WTC11 (cell line): ENCODE measurements around the gene NOX3. TPM values are rescaled to one million over a fixed set of nuclear protein-coding genes. Genes with fewer than 3 reads are reported as not detected.

ENCODE experiments used
- ATAC-seq: fragments of 200-7000 bp; cut with Tn5 transposase; 2 replicates; pipeline ENCODE4 v1.10.0; 2021; ENCODE audit warnings: mild to moderate bottlenecking, moderate library complexity
- CTCF ChIA-PET: fragments of 300-600 bp; sonication (Branson Sonifier 250); formaldehyde crosslinking; loops from one replicate; lab custom pipeline; 2021; ENCODE audit warnings: antibody characterized with exemption; lab: Charles Lee
- POLR2A ChIA-PET: fragments of 350-600 bp; sonication (Branson Sonifier 250); formaldehyde crosslinking; loops from one replicate; lab custom pipeline; 2021; ENCODE audit warnings: antibody characterized with exemption; lab: Charles Lee
- DNase-seq: peaks from one replicate; pipeline ENCODE4 v3.0.0; 2021; ENCODE audit warnings: low spot score
- H3K27ac Mint-ChIP-seq: 2 replicates; pipeline ENCODE4 v1.8.0; 2021; ENCODE audit warnings: mixed read lengths
- H3K27me3 Mint-ChIP-seq: 2 replicates; pipeline ENCODE4 v1.8.0; 2021; ENCODE audit warnings: low read depth, mild to moderate bottlenecking, moderate library complexity, mixed read lengths
- H3K36me3 Mint-ChIP-seq: 2 replicates; pipeline ENCODE4 v1.8.0; 2021; ENCODE audit warnings: mixed read lengths
- H3K4me1 Mint-ChIP-seq: 2 replicates; pipeline ENCODE4 v1.8.0; 2022; ENCODE audit warnings: mixed read lengths
- H3K4me3 Mint-ChIP-seq: 2 replicates; pipeline ENCODE4 v1.8.0; 2021; ENCODE audit warnings: mild to moderate bottlenecking, moderate library complexity, mixed read lengths
- H3K9me3 Mint-ChIP-seq: 2 replicates; pipeline ENCODE4 v1.8.0; 2021; ENCODE audit warnings: mixed read lengths
- ATF6 ChIP-seq: sonication (generic); formaldehyde crosslinking; IDR thresholded peaks from 2 replicates; pipeline ENCODE4 v1.8.1; 2023; ENCODE audit warnings: mild to moderate bottlenecking, missing genetic modification reagents
- CDX4 ChIP-seq: fragments of 250-450 bp; sonication (Bioruptor Pico); IDR thresholded peaks from 2 replicates; pipeline ENCODE4 v1.9.0; 2021; ENCODE audit warnings: moderate library complexity, mild to moderate bottlenecking, inconsistent platforms, borderline replicate concordance
- CREB1 ChIP-seq: sonication (generic); formaldehyde crosslinking; IDR thresholded peaks from 2 replicates; pipeline ENCODE4 v1.8.0; 2023; ENCODE audit warnings: mild to moderate bottlenecking, missing genetic modification reagents
- E2F5 ChIP-seq: sonication (generic); formaldehyde crosslinking; IDR thresholded peaks from 2 replicates; pipeline ENCODE4 v1.8.1; 2022; ENCODE audit warnings: mild to moderate bottlenecking, moderate library complexity, missing genetic modification reagents
- EMX1 ChIP-seq: fragments of 250-450 bp; sonication (Bioruptor Pico); IDR thresholded peaks from 2 replicates; pipeline ENCODE4 v1.8.0; 2021; ENCODE audit warnings: mild to moderate bottlenecking
- FOXK1 ChIP-seq: sonication (generic); formaldehyde crosslinking; IDR thresholded peaks from 2 replicates; pipeline ENCODE4 v1.8.0; 2022; ENCODE audit warnings: mild to moderate bottlenecking, moderate library complexity, missing genetic modification reagents
- GABPB1 ChIP-seq: sonication (generic); formaldehyde crosslinking; IDR thresholded peaks from 2 replicates; pipeline ENCODE4 v1.8.1; 2023; ENCODE audit warnings: mild to moderate bottlenecking, missing genetic modification reagents
- HMGXB4 ChIP-seq: sonication (generic); formaldehyde crosslinking; IDR thresholded peaks from 2 replicates; pipeline ENCODE4 v1.8.1; 2023; ENCODE audit warnings: mild to moderate bottlenecking, moderate library complexity, missing genetic modification reagents
- IRF2 ChIP-seq: sonication (generic); formaldehyde crosslinking; IDR thresholded peaks from 2 replicates; pipeline ENCODE4 v1.8.0; 2022; ENCODE audit warnings: low read depth, missing genetic modification reagents, borderline replicate concordance
- JAZF1 ChIP-seq: fragments of 250-450 bp; sonication (Bioruptor Pico); IDR thresholded peaks from 2 replicates; pipeline ENCODE4 v1.9.0; 2021; ENCODE audit warnings: moderate library complexity, mild to moderate bottlenecking, inconsistent platforms
- NFE2L1 ChIP-seq: sonication (generic); formaldehyde crosslinking; IDR thresholded peaks from 2 replicates; pipeline ENCODE4 v1.8.1; 2023; ENCODE audit warnings: missing genetic modification reagents
- NR2C2 ChIP-seq: sonication (generic); formaldehyde crosslinking; IDR thresholded peaks from 2 replicates; pipeline ENCODE4 v1.8.0; 2022; ENCODE audit warnings: mild to moderate bottlenecking, missing genetic modification reagents
- NR3C1 ChIP-seq: sonication (generic); formaldehyde crosslinking; conservative IDR thresholded peaks from 2 replicates; pipeline ENCODE4 v1.8.1; 2023; ENCODE audit warnings: low read depth, mild to moderate bottlenecking, missing genetic modification reagents
- RELA ChIP-seq: sonication (generic); formaldehyde crosslinking; IDR thresholded peaks from 2 replicates; pipeline ENCODE4 v1.8.1; 2022; ENCODE audit warnings: missing genetic modification reagents, mild to moderate bottlenecking, borderline replicate concordance
- RORB ChIP-seq: fragments of 250-450 bp; sonication (Bioruptor Pico); IDR thresholded peaks from 2 replicates; pipeline ENCODE4 v1.9.0; 2021; ENCODE audit warnings: mild to moderate bottlenecking
- TEAD1 ChIP-seq: sonication (generic); formaldehyde crosslinking; IDR thresholded peaks from 2 replicates; pipeline ENCODE4 v1.8.0; 2022; ENCODE audit warnings: mild to moderate bottlenecking, missing genetic modification reagents
- USF2 ChIP-seq: sonication (generic); formaldehyde crosslinking; IDR thresholded peaks from 2 replicates; pipeline ENCODE4 v1.8.1; 2023; ENCODE audit warnings: mild to moderate bottlenecking, missing genetic modification reagents, moderate library complexity
- ZBTB43 ChIP-seq: sonication (generic); formaldehyde crosslinking; IDR thresholded peaks from 2 replicates; pipeline ENCODE4 v1.8.1; 2023; ENCODE audit warnings: mild to moderate bottlenecking, missing genetic modification reagents
- ZNF423 ChIP-seq: fragments of 250-450 bp; sonication (Bioruptor Pico); IDR thresholded peaks from 2 replicates; pipeline ENCODE4 v2.1.2; 2022; ENCODE audit warnings: mild to moderate bottlenecking, moderate library complexity
- total RNA-seq: library from RNA; stranded (reverse); gene quantifications from 3 replicates; pipeline ENCODE4 v1.2.3, GENCODE V29; 2021

The NOX3 gene
- total RNA-seq, 1 experiment from 2014 or later, result not detected

GRCh38 chr6:155351273-155352129 is 104.1 kb downstream of the NOX3 start:
- Mint-ChIP-seq H3K4me1 (no peaks in the 10 kb centered on the region), H3K36me3 (peaks cover 12% of the 10 kb centered on the region), H3K9me3 (peaks cover 49% of the 10 kb centered on the region), H3K4me3 (no peak overlapping the region), H3K27me3 (no peaks in the 10 kb centered on the region; the same call in 1 of the 2 replicates), H3K27ac (no peak overlapping the region)
- ChIA-PET POLR2A (no interaction called here), CTCF (no interaction called here)
- ATAC-seq (no peak), DNase-seq (no peak)
- TF ChIP-seq TEAD1 (CRISPR knock-in tag) (no peak), HMGXB4 (CRISPR knock-in tag) (no peak)

GRCh38 chr6:155349956-155350355 is 105.7 kb downstream of the NOX3 start:
- Mint-ChIP-seq H3K36me3 (peaks cover 20% of the 10 kb centered on the region), H3K27me3 (no peaks in the 10 kb centered on the region; the same call in 1 of the 2 replicates), H3K27ac (no peak overlapping the region), H3K9me3 (peaks cover 54% of the 10 kb centered on the region), H3K4me1 (no peaks in the 10 kb centered on the region), H3K4me3 (no peak overlapping the region)
- ChIA-PET CTCF (interaction anchor here (1.1 kb wide), 1 partner anchor 59 kb away, joined by 5 read pairs; no protein-coding TSS in a partner anchor), POLR2A (no interaction called here)
- TF ChIP-seq NR2C2 (no peak), E2F5 (no peak), CREB1 (CRISPR knock-in tag) (no peak), NR3C1 (CRISPR knock-in tag) (no peak), EMX1 (no peak), CDX4 (CRISPR knock-in tag) (no peak), HMGXB4 (CRISPR knock-in tag) (no peak), ZBTB43 (CRISPR knock-in tag) (no peak)
- DNase-seq, result no peak
- no peak; the same call in 1 of the 2 replicates for ATAC-seq

- H3K27ac Mint-ChIP-seq, result no peak overlapping the region
- H3K4me3 Mint-ChIP-seq, result no peak overlapping the region
- peaks cover 56% of the 10 kb centered on the region for H3K9me3 Mint-ChIP-seq
- H3K27me3 Mint-ChIP-seq, result no peaks in the 10 kb centered on the region; the same call in 1 of the 2 replicates
- ChIA-PET POLR2A (no interaction called here), CTCF (no interaction called here)
- no peaks in the 10 kb centered on the region for H3K4me1 Mint-ChIP-seq
- H3K36me3 Mint-ChIP-seq, result peaks cover 16% of the 10 kb centered on the region
- no peak for ATAC-seq
- DNase-seq, result no peak
- TF ChIP-seq CDX4 (CRISPR knock-in tag), result no peak
- no peak for TF ChIP-seq NFE2L1 (CRISPR knock-in tag)
- TF ChIP-seq USF2 (CRISPR knock-in tag), result no peak
- no peak for TF ChIP-seq NR3C1 (CRISPR knock-in tag)
- no peak for TF ChIP-seq JAZF1
- no peak for TF ChIP-seq GABPB1 (CRISPR knock-in tag)
- TF ChIP-seq IRF2, result no peak
- no peak for TF ChIP-seq RORB
- TF ChIP-seq FOXK1 (CRISPR knock-in tag), result no peak
- TF ChIP-seq RELA (CRISPR knock-in tag), result no peak
- TF ChIP-seq ZNF423 (CRISPR knock-in tag), result no peak
- TF ChIP-seq ATF6 (CRISPR knock-in tag), result no peak
Observed at GRCh38 chr6:155349129-155349528, 106.5 kb downstream of the NOX3 start.
